Activated T-cell treated with anti-CD3 and anti-CD28 coated beads, Interleukin-2, amount 50 U/mL, for 1 hour (primary cell): Measurements from ENCODE around the gene CADM4.

Experiments
- DNase-seq: peaks from one replicate; pipeline ENCODE4 v3.0.0-alpha.2; 2020

The CADM4 gene

DNA sequence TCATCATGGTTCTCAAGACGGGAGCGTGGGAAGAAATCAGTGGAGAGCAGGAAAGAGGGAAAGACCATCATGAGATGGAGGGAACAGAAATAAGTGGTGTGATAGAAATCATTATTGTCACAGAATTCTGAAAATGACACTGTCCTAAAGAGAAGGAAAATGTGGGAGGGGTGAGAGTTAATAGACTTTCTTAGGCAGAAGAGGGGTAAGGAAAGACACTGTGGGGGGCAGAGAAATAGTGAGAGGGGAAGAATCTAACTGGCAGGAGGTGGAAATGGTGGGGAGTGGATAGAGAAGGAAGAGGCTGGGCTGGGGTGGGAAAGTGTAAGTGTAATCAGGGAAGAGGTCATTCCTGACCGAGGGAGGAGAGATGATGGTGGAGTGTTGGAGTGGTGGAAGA, 60.9 kb downstream of the CADM4 start:
- DNase-seq = no peak

DNA sequence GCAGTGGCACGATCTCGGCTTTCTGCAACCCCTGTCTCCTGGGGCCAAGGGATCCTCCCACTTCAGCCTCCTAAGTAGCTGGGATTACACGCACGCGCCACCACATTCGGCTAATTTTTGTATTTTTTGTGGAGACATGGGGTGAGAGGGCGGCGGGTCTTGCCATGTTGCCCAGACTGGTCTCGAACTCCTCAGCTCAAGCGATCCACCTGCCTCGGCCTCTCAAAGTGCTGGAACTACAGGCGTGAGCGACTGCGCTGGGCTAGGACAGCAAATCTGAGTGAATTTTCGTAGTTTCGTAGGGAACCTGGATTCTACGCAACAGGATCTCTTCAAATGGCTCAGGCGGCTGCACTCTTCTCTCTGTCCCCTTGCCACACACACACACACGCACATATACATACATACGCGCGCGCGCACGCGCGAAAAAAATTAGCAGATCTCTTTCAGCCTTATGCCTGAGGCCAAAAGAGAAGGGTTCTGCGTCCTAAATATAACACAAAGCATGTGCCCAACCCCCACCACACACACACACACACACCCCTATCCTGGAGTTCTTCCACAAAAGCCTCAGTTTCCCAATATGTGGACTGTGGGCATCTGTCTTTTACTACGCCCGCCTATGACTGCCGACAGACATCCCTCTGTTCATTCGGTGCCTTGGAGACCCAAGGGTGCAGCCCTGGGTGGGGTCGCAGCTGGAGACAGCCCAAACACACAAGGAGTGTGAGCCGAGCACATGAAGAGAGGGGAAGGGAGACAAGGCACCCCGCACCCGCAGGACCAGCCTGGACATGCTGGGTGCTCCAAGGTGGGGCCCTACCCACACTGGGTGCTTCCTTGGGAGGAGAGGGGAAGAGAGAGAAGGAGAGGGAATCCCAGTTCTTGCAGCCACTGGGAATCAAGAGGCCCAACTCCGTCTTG, 63.4 kb downstream of the CADM4 start:
- no peak for DNase-seq

GRCh38 chr19:43575156-43575950, 64.3 kb downstream of the CADM4 start, which contains the start of the genes PINLYP and XRCC1:
PINLYP (plus strand) TSS chr19:43575801; CDS start chr19:43577192, 1,391 bp downstream.
XRCC1 (minus strand) TSS chr19:43575527; CDS start chr19:43575458, 69 bp downstream.
- DNase-seq = peak; percentile 93

GRCh38 chr19:43574424-43575155, 65.1 kb downstream of the CADM4 start:
- no peak for DNase-seq
